GM19043 (cell line): Measurements from ENCODE around the gene PYURF.
"Not testable (repeated sequence)": the region's sequence is repeated elsewhere in the genome, so short reads cannot be mapped to it uniquely, and the experiment has no call there.

Experiments
- ATAC-seq: cut with Tn5 transposase; IDR thresholded peaks from one replicate; pipeline ENCODE4 v1.9.1; 2021; ENCODE audit warnings: low read depth; ENCODE audit not compliant: unreplicated experiment

The PYURF gene, protein sequence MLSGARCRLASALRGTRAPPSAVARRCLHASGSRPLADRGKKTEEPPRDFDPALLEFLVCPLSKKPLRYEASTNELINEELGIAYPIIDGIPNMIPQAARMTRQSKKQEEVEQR

DNA sequence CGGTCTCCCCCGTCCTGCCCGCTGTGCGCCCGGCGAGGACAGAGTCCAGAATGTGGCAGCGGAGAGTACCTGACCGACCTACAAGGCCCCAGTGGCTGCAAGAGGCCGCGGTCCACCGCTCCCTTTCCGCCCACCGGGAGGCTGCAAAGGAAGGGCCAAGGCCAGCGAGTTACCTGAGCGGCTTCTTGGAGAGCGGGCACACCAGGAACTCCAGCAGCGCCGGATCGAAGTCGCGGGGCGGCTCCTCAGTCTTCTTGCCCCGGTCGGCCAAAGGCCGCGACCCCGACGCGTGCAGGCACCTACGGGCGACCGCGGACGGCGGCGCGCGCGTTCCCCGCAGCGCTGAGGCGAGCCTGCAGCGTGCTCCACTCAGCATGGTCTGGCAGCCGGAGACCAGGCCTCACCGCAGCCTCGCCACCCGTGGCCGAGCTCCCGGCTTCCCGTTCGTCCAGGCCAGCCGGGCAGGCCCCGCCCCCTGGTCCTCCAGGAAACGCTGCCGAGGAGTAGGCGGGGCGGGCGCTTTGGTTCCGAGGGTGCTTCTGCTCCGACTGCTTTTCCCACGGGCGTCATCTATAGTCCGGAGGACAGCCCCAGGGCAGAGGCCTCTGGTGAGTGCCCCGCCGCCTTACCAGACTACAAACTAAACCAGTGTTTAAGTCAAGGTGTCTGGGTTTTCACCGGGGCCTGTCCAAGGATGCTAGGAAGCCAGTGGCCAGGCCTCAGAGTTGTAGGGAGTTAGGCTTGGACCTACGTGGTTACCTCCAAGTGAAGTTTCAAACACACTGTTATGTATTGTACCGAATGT is at the start of gene PYURF:
PYURF (minus strand) TSS at position 452 of the 805 bp plus-strand sequence; CDS start at position 376, 76 bp downstream.
- peak; percentile 77 for ATAC-seq

DNA sequence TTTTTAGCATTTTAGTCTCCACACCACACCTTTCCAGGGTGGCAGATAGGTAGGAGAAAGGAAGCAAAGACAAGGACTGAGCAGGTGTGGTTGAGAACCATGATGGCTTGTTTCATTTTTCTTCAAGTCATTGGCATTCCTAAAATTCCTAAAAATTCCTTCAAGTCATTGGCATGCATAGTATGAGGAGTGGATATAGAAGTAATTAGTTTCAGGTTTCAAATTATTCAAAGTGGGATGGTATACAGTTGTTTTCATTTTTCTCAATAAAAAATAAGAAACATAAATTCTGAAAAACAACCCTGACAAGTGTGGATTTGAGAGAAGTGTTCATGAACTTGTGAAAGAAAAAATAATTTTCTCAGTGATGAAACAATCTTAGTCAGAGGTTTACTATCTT is 46.4 kb upstream of the PYURF start:
- ATAC-seq, result no peak

DNA sequence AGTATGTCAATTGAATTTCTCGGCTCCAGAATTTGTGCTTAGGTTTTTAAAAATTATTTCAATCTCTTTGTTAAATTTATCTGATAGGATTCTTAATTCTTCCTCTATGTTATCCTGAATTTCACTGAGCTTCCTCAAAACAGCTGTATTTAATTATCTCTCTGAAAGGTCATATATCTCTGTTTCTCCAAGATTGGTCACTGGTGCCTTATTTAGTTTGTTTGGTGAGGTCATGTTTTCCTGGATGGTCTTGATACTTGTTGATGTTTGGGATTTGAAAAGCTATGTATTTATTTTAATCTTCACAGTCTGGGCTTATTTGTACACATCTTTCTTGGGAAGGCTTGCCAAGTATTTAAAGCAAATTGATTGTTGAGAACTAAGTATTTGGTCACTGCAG is 44.0 kb upstream of the PYURF start:
- ATAC-seq, result no peak

DNA sequence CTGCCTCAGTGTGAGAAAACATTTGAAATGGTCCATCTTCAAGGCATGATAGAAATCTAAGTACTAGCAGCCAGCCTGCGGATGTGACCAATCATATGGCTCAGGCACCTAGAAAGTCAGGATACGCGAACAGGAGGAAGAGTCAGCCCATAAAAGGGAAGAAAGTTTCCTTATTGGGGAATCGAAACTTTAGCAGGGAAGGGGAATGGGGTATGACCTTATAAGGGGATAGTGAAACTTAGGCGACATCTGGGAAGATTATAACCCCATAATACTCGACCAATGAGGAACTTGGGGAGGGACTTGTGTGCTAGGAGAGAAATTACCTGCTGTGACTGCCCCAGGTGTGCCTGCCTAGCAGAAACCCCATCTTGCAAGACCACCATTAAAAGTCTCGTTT is 26.2 kb upstream of the PYURF start:
- ATAC-seq, result no peak

DNA sequence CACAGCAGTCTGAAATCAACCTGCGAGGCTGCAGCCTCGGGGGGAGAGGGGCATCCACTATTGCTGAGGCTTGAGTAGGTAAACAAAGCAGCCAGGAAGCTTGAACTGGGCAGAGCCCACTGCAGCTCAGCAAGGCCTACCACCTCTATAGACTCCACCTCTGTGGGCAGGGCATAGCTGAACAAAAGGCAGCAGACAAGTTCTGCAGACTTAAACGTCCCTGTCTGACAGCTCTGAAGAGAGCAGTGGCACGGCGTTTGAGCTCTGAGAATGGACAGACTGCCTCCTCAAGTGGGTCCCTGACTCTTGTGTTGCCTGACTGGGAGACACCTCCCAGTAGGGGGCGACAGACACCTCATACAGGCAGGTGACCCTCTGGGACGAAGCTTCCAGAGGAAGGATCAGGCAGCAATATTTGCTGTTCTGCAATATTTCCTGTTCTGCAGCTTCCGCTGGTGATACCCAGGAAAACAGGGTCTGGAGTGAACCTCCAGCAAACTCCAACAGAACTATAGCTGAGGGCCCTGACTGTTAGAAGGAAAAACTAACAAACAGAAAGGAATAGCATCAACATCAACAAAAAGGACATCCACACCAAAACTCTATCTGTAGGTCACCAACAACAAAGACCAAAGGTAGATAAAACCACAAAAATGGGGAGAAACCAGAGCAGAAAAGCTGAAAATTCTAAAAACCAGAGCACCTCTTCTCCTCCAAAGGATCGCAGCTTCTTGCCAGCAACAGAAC is 15.9 kb upstream of the PYURF start:
- not testable (repeated sequence) for ATAC-seq

DNA sequence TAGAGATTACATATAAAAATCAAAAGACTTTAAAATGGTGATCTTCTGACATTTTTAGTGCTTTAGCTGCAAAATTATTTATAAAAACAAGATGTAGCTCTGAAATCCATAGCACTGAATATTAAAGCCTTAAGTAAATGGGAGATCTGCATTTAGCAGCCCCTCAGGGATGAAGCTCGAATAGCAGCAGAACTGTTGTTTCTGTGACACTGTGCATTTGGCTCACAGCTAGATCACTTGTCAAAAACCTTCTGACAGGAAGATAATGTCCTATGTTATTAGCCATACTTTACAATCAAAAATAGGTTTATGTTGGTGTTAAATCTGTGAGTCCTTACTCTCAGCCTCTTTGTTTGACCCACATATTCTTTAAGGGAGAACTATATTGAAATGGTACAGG is 14.1 kb upstream of the PYURF start:
- no peak for ATAC-seq

DNA sequence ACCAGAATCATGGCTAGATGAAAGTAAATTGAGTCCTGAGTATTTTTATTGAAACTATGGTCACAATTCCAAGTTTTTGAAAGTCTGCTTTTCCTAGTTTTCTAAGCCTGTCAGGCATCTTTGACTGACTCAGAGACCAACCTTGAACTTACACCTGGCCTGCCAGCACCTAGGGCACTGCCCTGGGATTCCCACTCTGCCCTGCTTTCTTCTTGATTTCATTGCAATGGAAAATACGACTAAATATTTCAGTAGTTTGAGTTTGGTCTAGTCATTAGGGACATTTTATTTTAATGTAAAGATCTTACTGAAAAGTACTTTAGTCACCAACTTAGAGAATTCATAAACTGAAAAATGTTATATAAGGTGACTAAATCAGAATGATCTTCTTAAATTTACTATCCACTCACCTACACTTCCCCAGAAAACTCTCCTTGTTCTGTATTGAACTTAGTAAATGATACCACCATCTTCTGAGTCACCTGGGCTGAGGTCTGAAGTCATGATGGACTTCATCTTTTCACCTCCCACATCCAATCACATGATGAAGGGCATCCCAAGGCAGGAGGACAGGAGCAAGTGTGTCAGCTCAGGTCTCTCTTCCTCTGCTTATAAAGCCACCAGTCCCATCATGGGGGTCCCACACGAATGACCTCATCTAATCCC is 11.6 kb upstream of the PYURF start:
- ATAC-seq, result no peak

DNA sequence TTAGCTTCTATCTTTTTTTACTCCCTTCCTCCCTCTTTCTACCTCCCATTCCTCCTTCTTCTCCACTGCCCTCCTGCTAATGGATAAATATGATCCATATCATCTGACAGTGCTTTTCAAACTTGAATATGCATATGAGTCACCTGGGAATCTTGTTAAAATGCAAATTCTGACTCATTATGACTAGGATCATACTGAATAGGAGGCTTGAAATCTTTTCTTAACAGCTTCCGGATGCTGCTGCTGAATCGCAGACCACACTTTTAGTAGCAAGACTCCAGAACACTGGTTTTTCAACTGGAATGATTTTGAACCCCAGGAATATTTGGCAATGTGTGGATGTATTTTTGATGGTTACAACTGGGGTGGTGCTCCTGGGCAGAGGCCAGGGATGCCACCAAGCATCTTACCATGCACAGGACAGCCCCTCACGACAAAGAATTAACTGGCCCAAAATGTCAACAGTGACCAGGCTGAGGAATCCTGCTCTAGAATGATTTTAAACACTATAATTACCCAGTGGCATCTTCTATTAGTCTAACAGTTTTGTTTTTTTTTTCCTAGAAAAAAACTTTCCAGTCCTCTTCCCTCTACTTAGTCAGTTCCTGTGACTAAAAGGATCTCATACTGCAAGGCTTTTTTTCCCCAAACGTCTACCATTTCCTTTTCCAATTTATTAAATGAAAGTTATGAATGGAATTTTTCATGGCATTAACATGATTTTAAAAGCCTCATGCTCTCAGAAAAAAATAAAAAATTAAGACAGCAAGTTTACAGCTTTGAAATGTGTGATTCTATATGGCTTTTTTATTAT is 10.6 kb upstream of the PYURF start:
- no peak for ATAC-seq

DNA sequence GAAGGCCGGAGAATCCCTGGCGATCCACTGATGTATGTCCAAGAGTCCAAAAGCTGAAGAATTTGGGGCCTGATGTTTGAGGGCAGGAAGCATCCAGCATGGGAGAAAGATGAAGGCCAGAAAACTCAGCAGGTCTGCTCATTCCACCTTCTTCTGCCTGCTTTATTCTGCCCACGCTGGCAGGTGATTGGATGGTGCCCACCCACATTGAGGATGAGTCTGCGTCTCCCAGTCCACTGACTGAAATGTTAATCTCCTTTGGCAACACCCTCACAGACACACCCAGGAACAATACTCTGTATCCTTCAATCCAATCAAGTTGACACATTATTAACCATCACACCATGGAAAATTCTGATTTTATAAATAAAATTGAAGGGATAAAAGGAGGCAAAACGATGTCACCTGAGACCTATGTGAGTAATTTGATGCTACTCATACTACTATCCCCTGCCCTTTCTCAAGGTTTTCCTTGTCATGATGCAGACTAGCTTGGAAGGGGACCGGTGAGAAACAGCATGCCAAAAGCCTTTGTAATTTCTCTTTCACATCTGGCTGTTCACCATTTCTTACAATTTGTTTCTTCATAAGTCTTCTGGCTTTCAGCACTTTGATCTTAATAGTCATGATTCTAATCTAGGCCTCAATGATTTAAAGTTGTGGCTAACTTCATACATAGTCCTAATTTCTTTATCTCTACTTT is 9.7 kb upstream of the PYURF start:
- no peak for ATAC-seq

DNA sequence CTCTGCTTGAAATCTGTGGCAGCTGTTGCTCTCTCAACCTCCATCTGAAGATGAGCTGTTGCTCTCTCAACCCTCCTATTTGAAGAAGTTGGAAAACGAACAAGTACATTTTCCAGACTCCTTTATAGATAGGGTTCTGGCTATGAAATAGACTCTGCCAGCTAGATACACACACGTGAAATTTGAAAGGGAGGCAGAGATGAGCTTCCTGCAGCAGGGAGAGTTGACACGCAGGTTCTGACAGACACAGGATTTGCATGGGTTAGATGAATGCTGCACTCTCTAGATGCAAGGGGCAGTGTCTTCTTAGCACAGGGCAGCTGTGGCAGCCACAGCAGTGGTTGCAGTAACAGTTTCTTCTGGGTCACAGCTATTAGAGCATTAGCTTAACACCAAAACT is 8.0 kb upstream of the PYURF start:
- ATAC-seq, result no peak

DNA sequence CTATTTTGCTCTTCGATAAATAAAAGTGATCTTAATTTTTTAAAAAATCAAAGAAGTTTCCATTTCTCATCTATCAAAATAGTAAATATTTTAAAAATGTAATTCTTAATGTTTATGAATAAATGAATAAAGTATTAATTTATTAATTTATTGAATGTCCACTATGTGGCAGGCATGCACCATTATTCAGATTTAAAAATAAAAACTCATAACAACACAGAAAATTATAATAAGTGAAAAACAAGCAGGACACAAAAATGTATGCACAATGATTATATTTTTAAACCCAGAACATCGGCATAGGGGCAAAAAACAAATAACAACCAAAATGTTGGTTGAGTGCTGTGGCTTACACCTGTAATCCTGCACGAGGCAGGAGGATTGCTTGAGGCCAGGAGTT is 5.3 kb upstream of the PYURF start:
- ATAC-seq, result no peak

DNA sequence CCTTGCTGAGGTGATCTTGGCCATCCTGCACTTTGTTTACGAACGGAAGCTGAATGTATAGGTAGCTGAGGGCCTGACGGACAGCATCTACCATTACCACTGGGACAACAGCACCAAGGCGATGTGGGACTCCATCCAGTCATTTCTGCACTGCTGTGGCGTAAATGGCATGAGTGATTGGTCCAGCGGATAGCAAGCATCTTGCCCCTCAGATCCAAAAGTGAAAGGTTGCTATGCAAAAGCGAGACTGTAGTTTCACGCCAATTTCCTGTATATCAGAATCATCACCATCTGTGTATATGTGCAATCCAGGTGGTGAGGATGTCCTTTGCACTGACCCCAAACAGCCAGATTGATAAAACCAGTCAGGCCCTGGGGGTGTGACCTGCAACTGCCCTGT is 4.2 kb upstream of the PYURF start:
- ATAC-seq, result no peak

DNA sequence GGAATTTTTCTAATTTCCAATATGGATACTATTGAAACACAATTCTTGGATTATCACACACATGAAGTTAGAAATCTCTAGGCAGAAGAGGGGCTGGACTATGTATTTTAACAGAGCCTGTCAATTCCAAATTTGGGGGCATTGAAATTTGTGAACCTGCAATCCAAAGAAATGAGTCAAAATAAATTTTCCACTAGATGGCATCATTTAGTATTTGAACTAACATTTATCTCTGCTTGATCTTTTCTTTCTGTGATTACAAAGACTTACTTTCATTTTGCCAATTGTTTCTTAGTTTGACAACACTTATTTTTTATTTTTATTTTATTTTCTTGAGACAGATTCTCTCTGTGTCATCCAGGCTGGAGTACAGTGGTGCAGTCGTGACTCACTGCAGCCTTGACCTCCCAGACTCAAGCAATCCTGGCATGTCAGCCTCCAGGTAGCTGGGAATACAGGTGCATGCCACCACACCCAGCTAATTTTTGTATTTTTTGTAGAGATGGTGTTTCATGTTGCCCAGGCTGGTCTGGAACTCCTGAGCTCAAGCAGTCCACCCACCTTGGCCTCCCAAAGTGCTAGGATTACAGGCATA is 2.7 kb upstream of the PYURF start:
- no peak for ATAC-seq

DNA sequence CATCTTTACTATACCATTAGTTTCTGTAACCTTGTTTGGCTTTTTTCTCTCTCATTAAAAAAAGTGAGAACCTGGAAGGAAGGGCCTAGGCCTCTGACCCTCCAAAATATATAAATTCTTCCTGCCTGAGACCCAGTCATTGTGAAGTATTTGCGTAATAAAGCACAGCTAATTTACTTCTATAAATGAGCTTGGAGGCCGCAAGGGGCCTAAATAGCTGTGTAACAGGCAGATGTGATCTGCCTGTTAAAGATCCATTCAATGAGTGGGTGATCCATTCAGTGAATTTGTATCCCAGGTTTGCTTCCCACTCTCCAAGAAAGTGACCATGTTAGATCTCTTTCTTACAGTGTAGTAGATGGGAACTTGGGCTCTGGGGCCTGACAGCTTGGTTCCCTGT is 595 bp upstream of the PYURF start:
- no peak for ATAC-seq

DNA sequence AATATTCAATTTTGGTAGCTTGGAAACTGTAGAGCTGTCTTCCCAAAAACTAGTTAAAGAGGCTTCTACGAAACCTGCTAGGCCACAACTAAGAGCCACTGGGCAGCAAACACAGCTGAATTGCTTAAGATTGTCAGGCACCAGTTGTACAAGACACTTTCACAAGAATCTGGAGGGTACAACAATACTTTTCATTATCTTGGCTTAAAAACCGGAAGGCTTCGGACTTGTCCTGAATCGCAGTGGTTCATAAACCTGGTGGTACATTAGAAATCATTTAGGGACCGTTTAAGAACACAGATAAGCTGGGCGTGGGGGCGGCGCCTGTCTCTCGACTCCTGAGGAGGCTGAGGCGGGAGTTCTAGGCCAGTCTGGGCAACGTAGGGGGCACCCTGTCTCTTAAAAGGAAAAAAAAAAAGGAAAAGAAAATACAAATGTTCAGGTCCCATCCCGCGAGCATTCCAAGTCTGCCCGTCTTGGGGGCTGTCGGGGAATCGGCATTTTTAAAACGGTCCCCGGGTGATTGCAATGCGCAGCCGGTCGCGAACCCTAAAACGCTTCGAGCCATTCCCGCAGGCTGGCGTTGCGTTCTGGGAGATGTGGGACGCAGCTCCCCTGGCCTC is 763 bp downstream of the PYURF start:
- ATAC-seq, result no peak

DNA sequence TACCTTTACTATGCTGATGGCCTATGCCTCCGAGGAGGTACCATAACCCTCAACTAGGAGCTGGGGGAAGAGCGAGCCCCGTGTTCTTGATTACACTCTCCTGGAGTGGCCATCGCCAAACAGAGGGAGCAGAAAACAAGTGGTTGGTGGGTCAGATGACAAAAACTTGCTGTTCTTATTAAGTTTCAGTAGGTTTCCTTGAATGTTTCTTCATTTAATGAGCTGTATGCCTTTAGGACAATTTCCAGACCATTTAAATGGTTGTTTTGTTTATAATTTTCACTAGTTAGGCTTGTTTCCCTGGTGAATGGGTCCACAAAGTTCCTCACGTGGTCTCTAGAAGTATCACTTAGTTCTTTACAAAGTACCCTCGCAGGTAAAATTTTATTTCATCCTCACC is 4.7 kb downstream of the PYURF start:
- no peak for ATAC-seq

DNA sequence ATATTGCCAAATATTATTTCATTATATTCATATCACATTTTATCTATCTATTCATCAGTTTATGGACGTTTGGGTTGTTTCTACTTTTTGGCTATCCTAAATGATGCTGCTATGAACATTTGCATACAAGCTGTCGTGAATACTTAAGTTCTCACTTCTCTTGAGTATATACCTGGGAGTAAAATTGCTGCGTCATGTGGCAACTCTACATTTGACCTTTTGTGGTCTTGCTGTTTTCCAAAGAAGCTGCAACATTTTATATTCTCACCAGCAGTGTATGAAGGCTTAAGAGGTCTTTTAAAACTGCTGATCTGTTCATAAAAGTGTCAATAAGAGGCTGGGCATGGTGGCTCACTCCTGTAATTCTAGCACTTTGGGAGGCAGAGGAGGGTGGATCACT is 5.8 kb downstream of the PYURF start:
- no peak for ATAC-seq

DNA sequence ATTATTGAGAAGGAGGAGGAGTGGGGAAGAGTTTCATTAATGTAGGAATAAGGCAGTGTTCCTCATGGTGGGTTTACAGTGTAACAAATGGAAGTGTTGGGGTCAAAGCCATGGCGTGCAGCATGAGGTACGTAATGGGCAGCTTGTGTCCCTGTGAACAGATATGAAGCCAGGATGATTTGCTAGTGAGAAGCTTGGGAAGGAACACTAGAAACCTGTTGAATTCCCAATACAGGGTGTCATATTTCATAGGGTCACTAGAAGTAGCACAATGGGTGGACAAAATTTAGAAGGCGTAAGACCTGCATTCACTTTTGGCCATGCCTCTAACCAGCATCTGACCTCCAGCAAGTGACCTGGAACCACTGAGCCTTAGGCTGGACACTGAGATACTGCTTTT is 6.8 kb downstream of the PYURF start:
- ATAC-seq, result no peak
